Thyroid gland (tissue), 4 donors: ENCODE results near the gene ORC6. TPM values are rescaled to one million over a fixed set of nuclear protein-coding genes. Genes with fewer than 3 reads are reported as not detected.

Source experiments
- DNase-seq, 2 donors: peaks; one replicate each; pipeline ENCODE4 v3.0.0-alpha.2; 2019
- H3K27ac ChIP-seq, 3 donors: fragments of 200-600 bp; sonication (generic); 1 replicate in 2 of 3; 2 replicates in 1 of 3; pipeline ENCODE4 v1.5.1; 2016 to 2019; ENCODE audit warnings: mild to moderate bottlenecking in 1 of 3, moderate library complexity in 1 of 3
- H3K27me3 ChIP-seq: fragments of 200-600 bp; sonication (generic); one replicate; pipeline ENCODE4 v1.5.1; 2019
- H3K36me3 ChIP-seq, 2 donors: fragments of 200-600 bp; sonication (generic); one replicate each; pipeline ENCODE4 v1.5.1; 2016 to 2019
- H3K4me1 ChIP-seq, 2 donors: fragments of 200-600 bp; sonication (generic); one replicate each; pipeline ENCODE4 v1.5.1; 2017 to 2019
- H3K4me3 ChIP-seq, 3 donors: fragments of 200-600 bp; sonication (generic); replicated peaks in 1 of 3; 1 replicate in 2 of 3; 2 replicates in 1 of 3; pipeline ENCODE4 v1.5.1; 2016; ENCODE audit warnings: mild to moderate bottlenecking in 1 of 3
- H3K9me3 ChIP-seq: fragments of 200-600 bp; sonication (generic); one replicate; pipeline ENCODE4 v1.5.1; 2017
- CTCF ChIP-seq, 6 experiments: fragments of 200-600 bp in 3 of 6; fragments of 450-650 bp in 3 of 6; sonication (generic) in 3 of 6; IDR thresholded peaks; one replicate each; pipeline ENCODE4 v1.5.1; 2016 to 2019; ENCODE audit warnings: antibody characterized with exemption in 6 of 6, mild to moderate bottlenecking in 2 of 6, inconsistent platforms in 1 of 6, moderate library complexity in 1 of 6
- POLR2A ChIP-seq, 2 donors: fragments of 450-650 bp; IDR thresholded peaks; one replicate each; pipeline ENCODE4 v1.6.1; 2017; ENCODE audit warnings: antibody characterized with exemption in 2 of 2, mild to moderate bottlenecking in 2 of 2, moderate library complexity in 1 of 2
- WGBS, 2 donors: methylation state at CpG; one replicate each; pipeline ENCODE4 v1.1.5; 2017; 5-methylcytosine and 5-hydroxymethylcytosine counted together
- intact Hi-C: fragments of 100-400 bp; cut with DNase I; formaldehyde crosslinking; loops from one replicate; pipeline ENCODE4 v1.15.1; 2023
- total RNA-seq, 4 donors: library from RNA; depleted of rRNA; stranded (reverse); fragments of >200 nt; gene quantifications; one replicate each; pipeline ENCODE4 v1.2.3, GENCODE V29; 2016

Gene ORC6
- total RNA-seq, 4 donors from 2014 or later = 0.27 to 4.0 (median 1.7) TPM

- H3K27ac ChIP-seq = no peak overlapping the region
- TF ChIP-seq POLR2A (IDR thresholded peaks at IDR 0.05) (no peak), CTCF (IDR thresholded peaks at IDR 0.05) (no peak)
- no peaks in the 10 kb centered on the region for H3K27me3 ChIP-seq
- H3K4me1 ChIP-seq = no peaks in the 10 kb centered on the region
- H3K36me3 ChIP-seq = no peaks in the 10 kb centered on the region
- 79% methylated on average over 16 to 17 of the region's 23 CpGs for WGBS, 2 donors
- H3K4me3 ChIP-seq = no peak overlapping the region
- intact Hi-C loops = no loop called here
- no peaks in the 10 kb centered on the region for H3K9me3 ChIP-seq
- no peak for DNase-seq
Measured at GRCh38 chr16:46731691-46732555, 42.5 kb downstream of the ORC6 start.

DNA sequence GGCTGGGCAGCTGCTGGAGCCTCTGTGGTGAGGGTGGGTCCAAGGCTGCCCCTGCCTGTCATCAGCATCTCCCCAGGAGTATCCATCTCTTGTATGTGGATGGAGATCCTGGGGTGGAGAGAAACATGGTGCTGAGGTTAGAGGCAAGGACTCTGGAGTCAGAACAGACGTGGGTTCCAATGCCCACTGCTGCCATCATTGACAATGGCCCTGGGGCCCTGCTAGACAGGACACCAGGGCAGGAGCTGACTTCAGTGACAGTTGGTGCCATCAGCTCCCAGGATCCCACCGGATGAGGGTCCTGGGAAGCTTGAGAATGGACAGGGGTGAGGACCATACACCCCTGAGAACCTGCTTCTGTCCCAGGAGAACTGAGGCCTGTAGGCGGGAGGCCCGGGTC lies 43.1 kb downstream of the ORC6 start:
- Histone ChIP-seq H3K27me3 (no peaks in the 10 kb centered on the region), H3K4me1 (no peaks in the 10 kb centered on the region), H3K36me3 (no peaks in the 10 kb centered on the region), H3K9me3 (no peaks in the 10 kb centered on the region), H3K27ac (no peak overlapping the region), H3K4me3 (no peak overlapping the region)
- no peak for TF ChIP-seq POLR2A (IDR thresholded peaks at IDR 0.05)
- TF ChIP-seq CTCF (IDR thresholded peaks at IDR 0.05) = no peak
- 72 to 95% methylated on average over 3 to 4 of the region's 4 CpGs for WGBS, 2 donors
- intact Hi-C loops = no loop called here
- DNase-seq = no peak

GRCh38 chr16:46733319-46733830 lies 43.9 kb downstream of the ORC6 start:
- Histone ChIP-seq H3K4me1 (no peaks in the 10 kb centered on the region), H3K36me3 (no peaks in the 10 kb centered on the region), H3K27ac (no peak overlapping the region), H3K27me3 (no peaks in the 10 kb centered on the region), H3K9me3 (no peaks in the 10 kb centered on the region), H3K4me3 (no peak overlapping the region)
- 76% methylated on average over 8 to 9 of the region's 9 CpGs for WGBS, 2 donors
- intact Hi-C loops = no loop called here
- TF ChIP-seq POLR2A (IDR thresholded peaks at IDR 0.05) = no peak
- no peak for TF ChIP-seq CTCF (IDR thresholded peaks at IDR 0.05)
- DNase-seq = no peak

- H3K4me3 ChIP-seq = no peak overlapping the region
- no peak for DNase-seq
- TF ChIP-seq POLR2A (IDR thresholded peaks at IDR 0.05) (no peak), CTCF (IDR thresholded peaks at IDR 0.05) (no peak)
- no peaks in the 10 kb centered on the region for H3K36me3 ChIP-seq
- H3K4me1 ChIP-seq = no peaks in the 10 kb centered on the region
- H3K27me3 ChIP-seq = no peaks in the 10 kb centered on the region
- H3K9me3 ChIP-seq = no peaks in the 10 kb centered on the region
- H3K27ac ChIP-seq = no peak overlapping the region
- WGBS, 2 donors = 50 to 55% methylated on average over 4 to 12 of the region's 12 CpGs
- intact Hi-C loops = no loop called here
Measured at GRCh38 chr16:46736695-46737094, 47.2 kb downstream of the ORC6 start.

DNA sequence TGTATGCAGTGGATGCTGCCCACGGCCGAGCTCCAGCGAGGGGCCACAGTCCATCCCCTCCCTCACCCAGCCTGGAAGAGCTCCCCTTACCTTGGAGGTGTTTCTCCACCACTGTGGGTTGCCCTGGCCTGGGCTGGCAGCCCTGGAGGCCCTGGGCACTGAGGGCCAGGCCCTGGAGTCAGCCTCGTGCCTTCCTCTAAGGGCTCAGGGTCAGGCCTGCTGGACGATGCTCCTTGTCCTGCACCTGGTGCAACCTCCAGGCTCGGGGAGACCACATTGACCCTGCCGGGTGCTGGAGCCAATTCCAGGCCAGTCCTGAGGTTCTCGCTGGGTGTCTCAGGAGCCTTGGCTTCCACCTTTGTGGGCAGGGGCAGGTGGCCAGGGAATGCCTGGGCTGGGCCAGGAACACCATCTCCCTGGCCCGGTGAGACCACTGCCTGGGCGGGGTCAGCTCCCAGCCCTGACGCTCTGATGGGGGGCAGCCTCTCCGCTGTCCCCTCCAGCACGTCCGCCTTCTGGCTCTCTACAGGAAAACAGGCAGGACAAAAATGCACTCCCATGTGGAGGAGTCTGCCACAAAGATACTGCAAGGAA lies 48.3 kb downstream of the ORC6 start:
- no peak overlapping the region for H3K27ac ChIP-seq
- DNase-seq = no peak
- H3K27me3 ChIP-seq = no peaks in the 10 kb centered on the region
- intact Hi-C loops = no loop called here
- H3K36me3 ChIP-seq = no peaks in the 10 kb centered on the region
- H3K4me3 ChIP-seq = no peak overlapping the region
- H3K4me1 ChIP-seq = no peaks in the 10 kb centered on the region
- 92 to 96% methylated on average over 8 of the region's 14 CpGs for WGBS, 2 donors
- H3K9me3 ChIP-seq = no peaks in the 10 kb centered on the region
- no peak for TF ChIP-seq CTCF (IDR thresholded peaks at IDR 0.05)
- TF ChIP-seq POLR2A (IDR thresholded peaks at IDR 0.05) = no peak
